SK-N-SH (cell line): Measurements from ENCODE around the gene MEF2B.
"Not testable (repeated sequence)": the region's sequence is repeated elsewhere in the genome, so short reads cannot be mapped to it uniquely, and the experiment has no call there.

Experiments used
- CTCF ChIP-seq: fragments of 200-600 bp; sonication (generic); IDR thresholded peaks from 2 replicates; pipeline ENCODE4 v1.6.1; 2017; ENCODE audit warnings: antibody characterized with exemption, mild to moderate bottlenecking, moderate library complexity
- EP300 ChIP-seq, 2 experiments: IDR thresholded peaks; 2 replicates each; pipeline versions ENCODE4 v1.4.0 to v1.6.1; 2012; ENCODE audit warnings: borderline replicate concordance in 1 of 2, low read depth in 1 of 2, low read length in 1 of 2
- MEF2A ChIP-seq: IDR thresholded peaks from 2 replicates; pipeline ENCODE4 v1.4.0; 2012; ENCODE audit warnings: low read depth, borderline replicate concordance
- PBX3 ChIP-seq: IDR thresholded peaks from 2 replicates; pipeline ENCODE4; 2012
- POLR2AphosphoS5 ChIP-seq: IDR thresholded peaks from 2 replicates; pipeline ENCODE4 v1.6.1; 2012; ENCODE audit warnings: low read depth, low read length

- TF ChIP-seq CTCF; POLR2AphosphoS5; PBX3; EP300 (IDR thresholded peaks at IDR 0.05; ENCODE audit: borderline replicate concordance in 1 of 2, low read depth in 1 of 2, low read length in 1 of 2); MEF2A: not testable (repeated sequence)
Observed at GRCh38 chr19:19106938-19107337, 63.1 kb downstream of the MEF2B start.
